OCI-LY7 (cell line): ENCODE results near the gene LHPP.

Experiments used
- EZH2phosphoT487 ChIP-seq: fragments of 200-600 bp; sonication (generic); IDR thresholded peaks from 2 replicates; pipeline ENCODE4 v1.6.1; 2018; ENCODE audit warnings: low read depth, borderline replicate concordance, mild to moderate bottlenecking, mixed run types, antibody characterized with exemption, low read length, moderate library complexity, mixed read lengths
- TF ChIP-seq, protein P1 (sequence below): fragments of 200-600 bp; sonication (generic); conservative IDR thresholded peaks from 2 replicates; pipeline ENCODE4 v1.5.1; 2014; ENCODE audit warnings: mild to moderate bottlenecking, antibody characterized with exemption, low read length, moderate library complexity, mixed read lengths

DNA sequence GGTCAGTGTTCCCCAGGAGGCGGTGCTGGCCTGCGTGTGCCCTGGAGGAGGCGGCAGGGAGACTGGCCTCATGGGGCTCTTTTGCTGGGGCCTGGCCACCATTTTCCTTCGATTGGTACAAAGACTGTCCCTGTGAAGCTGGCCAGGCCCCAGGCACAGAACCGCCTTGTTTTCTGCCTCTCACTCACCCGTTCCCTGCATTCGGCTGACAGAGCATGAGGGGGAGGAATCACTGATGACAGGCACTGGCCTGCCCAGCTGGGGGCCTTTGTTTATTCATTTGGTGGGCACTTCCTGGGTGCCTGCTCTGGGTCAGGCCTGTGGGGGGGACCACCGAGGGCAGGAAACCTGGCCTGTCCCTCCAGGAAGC lies 143.4 kb downstream of the LHPP start:
- TF ChIP-seq, protein P1, sequence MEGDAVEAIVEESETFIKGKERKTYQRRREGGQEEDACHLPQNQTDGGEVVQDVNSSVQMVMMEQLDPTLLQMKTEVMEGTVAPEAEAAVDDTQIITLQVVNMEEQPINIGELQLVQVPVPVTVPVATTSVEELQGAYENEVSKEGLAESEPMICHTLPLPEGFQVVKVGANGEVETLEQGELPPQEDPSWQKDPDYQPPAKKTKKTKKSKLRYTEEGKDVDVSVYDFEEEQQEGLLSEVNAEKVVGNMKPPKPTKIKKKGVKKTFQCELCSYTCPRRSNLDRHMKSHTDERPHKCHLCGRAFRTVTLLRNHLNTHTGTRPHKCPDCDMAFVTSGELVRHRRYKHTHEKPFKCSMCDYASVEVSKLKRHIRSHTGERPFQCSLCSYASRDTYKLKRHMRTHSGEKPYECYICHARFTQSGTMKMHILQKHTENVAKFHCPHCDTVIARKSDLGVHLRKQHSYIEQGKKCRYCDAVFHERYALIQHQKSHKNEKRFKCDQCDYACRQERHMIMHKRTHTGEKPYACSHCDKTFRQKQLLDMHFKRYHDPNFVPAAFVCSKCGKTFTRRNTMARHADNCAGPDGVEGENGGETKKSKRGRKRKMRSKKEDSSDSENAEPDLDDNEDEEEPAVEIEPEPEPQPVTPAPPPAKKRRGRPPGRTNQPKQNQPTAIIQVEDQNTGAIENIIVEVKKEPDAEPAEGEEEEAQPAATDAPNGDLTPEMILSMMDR: no peak
- TF ChIP-seq EZH2phosphoT487: no peak
